Neural cell (in vitro differentiated cells): ENCODE measurements around the gene PTER.

Experiments used
- CTCF ChIP-seq: fragments of 450-650 bp; IDR thresholded peaks from 2 replicates; pipeline ENCODE4 v1.5.1; 2014; ENCODE audit warnings: antibody characterized with exemption, mild to moderate bottlenecking, moderate library complexity; ENCODE audit not compliant: poor library complexity, severe bottlenecking
- EZH2 ChIP-seq: fragments of 200-600, 300-800 bp; shearing (Covaris generic), sonication (generic); IDR thresholded peaks from 2 replicates; pipeline ENCODE4 v1.6.1; 2014; ENCODE audit warnings: antibody characterized with exemption, low read length, borderline replicate concordance, mild to moderate bottlenecking; ENCODE audit not compliant: insufficient read depth, poor library complexity, severe bottlenecking
- POLR2AphosphoS5 ChIP-seq: IDR thresholded peaks from 2 replicates; pipeline ENCODE4 v1.6.1; 2012
- TAF1 ChIP-seq: IDR thresholded peaks from 2 replicates; pipeline ENCODE4 v1.6.1; 2012; ENCODE audit warnings: low read depth

GRCh38 chr10:16491933-16492332, 55.1 kb downstream of the PTER start:
- no peak for TF ChIP-seq CTCF
- no peak for TF ChIP-seq TAF1
- no peak for TF ChIP-seq POLR2AphosphoS5
- no peak for TF ChIP-seq EZH2
